Inferior parietal cortex (tissue), 1 donor: Measurements from ENCODE around the gene LOXL1.

Source experiments
- DNase-seq: peaks from one replicate; pipeline ENCODE4 v3.0.0-alpha.2; 2016; ENCODE audit errors: extremely low spot score

LOXL1 gene

DNA sequence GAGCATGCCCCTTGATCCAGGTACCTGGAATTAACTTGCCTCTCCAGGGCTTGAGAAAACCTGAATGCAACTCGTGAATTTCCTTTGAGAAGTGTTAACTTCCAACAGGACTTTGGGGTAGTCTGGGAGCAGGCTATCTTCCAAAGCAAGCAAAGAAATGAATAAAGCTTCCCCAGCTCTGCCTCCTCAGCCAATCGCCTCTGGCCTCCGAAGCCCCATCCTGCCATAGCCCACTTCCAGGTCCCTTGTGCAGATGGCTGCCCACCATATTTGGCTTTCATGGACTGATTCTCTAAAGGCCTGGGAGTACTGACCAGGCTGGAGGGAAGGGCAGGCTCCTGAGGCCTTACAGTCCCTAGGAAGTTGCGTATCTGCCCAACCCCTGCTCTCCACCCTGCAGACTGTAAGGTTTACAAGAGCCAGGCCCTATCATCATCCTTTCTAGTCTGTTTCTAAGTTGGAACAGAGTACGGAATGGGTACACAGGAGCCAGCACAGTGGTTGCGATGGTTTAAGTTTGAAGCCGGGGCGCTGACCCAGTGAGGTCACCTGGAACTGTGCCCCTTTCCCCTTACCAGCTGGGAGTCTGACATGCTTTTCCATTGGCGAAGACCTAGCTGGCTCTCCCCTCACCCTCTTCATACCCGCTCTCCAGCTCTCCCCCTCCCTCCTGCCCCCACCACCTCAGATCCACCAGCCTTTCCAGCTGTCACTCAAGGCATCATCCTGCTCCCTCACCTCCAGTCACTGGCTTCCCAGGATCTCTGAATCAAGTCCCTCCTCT is 67.1 kb downstream of the LOXL1 start:
- no peak for DNase-seq

DNA sequence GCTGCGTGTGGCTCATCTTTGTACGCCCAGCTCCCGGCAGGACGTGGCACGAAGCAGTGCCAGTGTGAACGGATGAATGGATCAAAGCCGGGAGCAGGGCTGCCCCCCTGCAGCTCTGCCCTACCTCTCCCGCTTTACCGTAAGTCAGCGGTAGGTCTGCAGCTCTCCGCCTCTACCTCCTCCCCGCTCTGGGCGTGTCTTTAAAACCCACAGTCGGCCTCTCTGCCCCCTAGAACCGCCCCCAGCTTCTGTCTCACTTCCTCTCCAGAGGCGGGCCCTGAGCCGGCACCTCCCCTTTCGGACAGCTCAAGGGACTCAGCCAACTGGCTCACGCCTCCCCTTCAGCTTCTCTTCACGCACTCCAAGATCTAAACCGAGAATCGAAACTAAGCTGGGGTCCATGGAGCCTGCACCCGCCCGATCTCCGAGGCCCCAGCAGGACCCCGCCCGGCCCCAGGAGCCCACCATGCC is 68.2 kb downstream of the LOXL1 start, which contains the start of gene PML:
Gene PML, plus strand, starts transcription at position 304 of the 471 bp plus-strand sequence. Its CDS starts 97 bp downstream, at position 401.
- peak; percentile 92 for DNase-seq

DNA sequence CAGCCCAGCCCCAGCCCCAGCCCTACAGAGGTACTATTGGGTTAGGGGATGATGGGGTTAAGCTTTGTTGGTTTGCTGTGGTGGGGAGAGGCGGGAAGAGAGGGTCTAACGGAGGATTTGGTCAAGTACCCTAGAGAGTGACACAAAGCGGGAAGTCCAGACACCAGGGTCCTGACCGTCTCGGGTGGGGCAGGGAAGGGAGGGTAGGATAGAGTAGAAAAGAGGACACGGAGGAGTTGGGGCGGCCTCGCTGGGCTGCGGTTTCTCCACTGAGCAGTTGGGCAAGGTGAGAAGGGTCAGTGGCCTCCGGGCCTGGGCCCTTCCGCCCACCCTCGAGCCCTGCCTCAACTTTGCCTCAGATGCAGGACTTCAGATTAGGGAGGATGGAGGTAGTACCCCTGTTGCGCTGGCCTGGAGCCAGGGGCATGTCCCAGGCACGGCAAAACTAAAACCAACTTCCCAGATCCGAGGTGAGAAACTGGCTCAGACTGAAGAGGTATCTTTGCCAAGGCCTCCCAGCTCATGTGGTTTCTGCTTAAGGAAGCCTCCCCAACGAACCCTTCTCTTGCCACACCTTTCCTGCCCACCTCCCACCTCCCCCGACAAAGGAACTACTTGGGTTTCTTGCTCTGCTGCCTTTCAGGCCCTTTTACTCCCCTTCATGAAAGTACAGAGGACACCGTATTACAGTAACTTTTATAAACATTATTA is 68.8 kb downstream of the LOXL1 start:
- DNase-seq = no peak

DNA sequence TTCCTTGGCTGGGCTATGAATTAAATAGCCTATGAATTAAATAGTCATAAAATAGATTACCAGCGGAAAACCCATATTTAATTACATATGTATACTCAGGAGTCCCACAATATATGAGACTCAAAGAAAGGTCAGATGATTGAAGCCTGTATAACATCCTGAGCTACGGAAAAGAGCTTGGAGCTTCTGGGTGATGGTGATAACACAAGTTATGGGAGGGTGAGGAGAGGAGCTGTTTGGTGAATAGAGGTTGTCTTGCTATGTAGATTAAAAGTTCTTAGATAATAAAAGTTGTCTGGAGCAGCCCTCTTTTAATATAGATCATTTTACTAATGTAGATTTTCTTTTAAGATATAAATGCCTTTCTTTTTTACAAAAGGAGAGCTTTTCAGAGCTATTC is 70.0 kb downstream of the LOXL1 start:
- no peak for DNase-seq

DNA sequence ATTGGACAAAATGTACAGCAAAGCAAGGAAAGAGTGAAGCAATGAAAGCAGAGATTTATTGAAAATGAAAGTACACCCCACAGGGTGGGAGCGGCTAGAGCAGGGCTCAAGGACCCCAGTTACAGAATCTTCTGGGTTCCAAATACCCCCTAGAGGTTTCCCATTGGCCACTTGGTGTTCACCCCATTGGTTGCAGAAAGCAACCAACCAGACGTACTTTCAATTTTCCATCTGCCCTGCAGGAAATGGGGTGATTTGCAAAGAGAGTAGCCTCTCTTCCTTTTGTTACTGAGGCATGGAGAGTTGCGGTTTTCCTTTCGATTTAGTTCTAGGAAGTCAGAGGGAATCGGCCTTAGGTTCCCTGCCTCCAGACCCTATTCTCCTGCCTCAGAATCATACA is 70.7 kb downstream of the LOXL1 start:
- no peak for DNase-seq

DNA sequence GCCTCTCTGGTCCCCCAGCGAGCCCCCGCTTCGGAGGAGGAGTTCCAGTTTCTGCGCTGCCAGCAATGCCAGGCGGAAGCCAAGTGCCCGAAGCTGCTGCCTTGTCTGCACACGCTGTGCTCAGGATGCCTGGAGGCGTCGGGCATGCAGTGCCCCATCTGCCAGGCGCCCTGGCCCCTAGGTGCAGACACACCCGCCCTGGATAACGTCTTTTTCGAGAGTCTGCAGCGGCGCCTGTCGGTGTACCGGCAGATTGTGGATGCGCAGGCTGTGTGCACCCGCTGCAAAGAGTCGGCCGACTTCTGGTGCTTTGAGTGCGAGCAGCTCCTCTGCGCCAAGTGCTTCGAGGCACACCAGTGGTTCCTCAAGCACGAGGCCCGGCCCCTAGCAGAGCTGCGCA is 71.7 kb downstream of the LOXL1 start:
- DNase-seq = no peak
